Right forelimb (tissue), 1 donor: Measurements from ENCODE around the gene IL17REL.
A peak's percentile ranks its signal among the peaks of the same experiment; 100 is the strongest.

Experiments
- DNase-seq: peaks from one replicate; pipeline ENCODE4 v3.0.0-alpha.2; 2018

The IL17REL gene

DNA sequence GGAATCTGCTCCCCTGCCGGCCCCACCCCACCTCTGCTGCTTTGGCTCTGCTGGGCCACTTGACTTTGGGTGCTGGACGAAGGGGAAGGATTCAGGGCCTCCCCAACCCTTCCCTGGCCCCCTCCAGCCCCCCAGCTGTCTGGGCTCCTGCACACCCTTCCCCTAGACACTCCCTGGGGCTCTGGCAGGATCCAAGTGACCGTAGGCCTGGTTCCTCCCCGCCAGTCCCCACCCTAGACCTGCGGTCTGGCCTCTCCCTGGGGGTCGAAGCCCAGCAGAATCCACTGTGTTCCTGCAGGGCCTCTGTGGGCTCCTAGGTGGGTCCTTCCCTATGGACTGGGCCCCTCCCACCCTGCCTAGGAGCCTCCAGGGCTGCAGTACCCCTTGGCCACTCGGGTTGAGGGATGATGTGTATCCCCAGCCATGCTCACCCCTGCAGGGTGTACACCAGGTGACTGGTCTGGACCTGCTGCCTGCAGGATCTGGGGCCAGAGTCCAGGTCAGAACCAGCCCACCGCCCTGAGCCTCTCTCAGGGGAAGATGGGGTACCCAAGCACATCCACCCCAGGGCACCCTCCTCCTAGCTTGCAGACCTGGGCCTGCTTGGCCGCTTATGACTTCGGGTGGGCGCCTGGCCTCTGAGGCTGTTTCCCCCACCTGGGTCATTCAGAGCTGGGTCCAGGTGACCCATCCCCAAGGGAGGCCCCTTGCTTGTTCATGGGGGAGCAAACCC lies 46.4 kb downstream of the IL17REL start:
- DNase-seq, result peak; percentile 37

DNA sequence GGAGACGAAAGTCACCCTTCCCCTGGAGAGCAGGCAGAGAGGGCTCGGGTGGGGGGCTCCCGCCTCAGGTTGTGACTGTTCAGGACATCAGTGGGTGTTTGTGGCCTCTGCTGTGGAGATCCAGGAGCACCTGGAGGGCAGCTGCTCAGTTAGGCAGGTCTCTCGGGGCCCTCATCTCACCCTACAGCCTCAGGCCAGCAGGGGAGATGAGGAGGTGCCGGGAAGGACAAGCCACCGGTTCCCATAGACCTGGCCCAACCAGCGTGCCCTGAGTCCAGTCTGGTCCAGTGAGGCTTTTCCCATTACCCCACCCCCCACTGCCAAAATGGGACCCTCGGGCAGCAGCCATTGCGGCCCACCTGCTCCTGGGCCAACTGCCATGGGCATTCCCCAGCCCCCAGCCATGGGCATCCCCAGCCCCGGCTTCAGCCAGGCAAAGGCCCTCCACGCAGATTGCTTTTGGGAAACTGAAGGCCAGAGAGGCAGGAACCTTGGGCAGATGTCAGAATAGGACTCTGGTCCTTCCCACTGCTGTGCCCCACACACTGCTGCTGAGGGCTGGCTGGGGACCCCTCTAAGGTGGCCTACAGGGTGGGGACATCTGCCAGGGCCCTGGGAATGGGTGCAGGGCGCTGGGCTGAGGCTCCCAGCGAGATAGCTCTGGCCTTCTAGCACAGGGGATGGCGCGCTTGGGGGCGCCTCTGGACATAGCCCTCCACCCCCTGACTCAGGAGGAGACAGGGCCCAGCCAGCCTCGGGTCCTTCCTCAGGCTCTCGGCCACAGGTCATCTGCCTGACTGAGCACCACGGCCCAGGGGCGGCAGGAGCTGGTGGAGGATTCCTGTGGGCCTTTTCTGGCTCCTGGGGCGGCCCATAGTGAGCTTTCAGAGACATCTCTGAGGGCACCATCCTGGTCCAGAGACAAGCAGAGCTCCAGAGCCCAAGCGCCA lies 47.2 kb downstream of the IL17REL start:
- DNase-seq, result peak; percentile 40

DNA sequence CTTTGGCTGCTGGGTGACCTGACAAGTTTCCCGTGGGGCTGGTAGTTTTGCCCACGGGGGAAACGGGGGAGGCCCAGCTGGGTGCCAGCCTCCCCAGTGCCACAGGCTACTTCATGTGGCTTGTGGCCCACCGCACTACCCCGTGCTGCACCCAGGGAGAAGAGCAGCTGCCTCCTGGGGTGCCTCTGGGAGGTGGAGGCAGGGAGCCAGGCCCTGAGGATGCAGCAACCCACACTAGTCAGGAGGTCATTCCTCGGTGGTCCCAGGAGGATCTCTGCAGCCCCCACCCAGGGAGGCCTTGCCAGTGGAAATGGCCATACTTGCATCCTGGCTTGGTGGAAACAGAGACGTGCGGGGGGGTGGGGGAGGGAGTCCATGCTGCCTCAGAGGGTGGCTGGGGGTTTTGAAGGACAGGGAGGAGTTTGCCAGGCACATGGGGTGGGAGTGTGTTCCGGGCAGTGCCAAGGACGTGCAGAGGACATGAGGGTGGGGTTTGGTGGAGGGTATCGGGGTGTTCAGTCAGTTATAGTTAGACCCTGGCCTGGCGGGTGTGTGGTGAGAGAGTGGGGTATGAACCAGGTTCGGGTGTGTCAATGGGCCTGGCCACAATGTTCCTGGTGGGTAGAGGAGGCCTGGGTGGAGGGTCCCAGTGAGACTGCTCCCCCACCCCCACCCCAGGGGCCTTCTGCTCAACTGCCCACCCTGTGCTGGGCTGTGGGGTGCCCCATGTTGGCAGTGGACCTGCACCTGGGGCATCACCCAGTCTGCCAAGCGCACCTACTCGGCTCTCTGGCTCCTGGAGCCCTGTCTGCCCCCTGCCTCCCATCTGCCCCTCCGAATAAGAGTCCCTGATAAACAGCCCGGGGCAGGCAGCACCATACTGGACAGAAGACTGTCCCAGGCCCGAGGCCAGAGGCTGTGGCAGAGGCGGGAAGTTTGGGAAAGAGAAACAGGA lies 48.2 kb downstream of the IL17REL start:
- peak; percentile 32 for DNase-seq

DNA sequence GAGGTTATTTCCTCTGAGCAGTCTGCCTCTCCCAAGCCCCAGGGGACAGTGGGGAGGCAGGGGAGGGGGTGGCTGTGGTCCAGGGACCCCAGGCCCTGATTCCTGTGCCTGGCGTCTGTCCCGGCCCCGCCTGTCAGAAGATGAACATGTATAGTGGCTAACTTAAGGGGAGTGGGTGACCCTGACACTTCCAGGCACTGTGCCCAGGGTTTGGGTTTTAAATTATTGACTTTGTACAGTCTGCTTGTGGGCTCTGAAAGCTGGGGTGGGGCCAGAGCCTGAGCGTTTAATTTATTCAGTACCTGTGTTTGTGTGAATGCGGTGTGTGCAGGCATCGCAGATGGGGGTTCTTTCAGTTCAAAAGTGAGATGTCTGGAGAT lies 48.9 kb downstream of the IL17REL start:
- peak; percentile 43 for DNase-seq

DNA sequence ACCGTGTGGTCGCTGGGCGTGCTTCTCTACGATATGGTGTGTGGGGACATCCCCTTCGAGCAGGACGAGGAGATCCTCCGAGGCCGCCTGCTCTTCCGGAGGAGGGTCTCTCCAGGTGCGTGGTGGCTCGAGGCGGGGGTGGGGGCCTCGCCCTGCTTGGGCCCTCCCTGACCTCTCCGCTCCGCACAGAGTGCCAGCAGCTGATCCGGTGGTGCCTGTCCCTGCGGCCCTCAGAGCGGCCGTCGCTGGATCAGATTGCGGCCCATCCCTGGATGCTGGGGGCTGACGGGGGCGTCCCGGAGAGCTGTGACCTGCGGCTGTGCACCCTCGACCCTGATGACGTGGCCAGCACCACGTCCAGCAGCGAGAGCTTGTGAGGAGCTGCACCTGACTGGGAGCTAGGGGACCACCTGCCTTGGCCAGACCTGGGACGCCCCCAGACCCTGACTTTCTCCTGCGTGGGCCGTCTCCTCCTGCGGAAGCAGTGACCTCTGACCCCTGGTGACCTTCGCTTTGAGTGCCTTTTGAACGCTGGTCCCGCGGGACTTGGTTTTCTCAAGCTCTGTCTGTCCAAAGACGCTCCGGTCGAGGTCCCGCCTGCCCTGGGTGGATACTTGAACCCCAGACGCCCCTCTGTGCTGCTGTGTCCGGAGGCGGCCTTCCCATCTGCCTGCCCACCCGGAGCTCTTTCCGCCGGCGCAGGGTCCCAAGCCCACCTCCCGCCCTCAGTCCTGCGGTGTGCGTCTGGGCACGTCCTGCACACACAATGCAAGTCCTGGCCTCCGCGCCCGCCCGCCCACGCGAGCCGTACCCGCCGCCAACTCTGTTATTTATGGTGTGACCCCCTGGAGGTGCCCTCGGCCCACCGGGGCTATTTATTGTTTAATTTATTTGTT lies 49.6 kb downstream of the IL17REL start:
- DNase-seq, result peak; percentile 48

DNA sequence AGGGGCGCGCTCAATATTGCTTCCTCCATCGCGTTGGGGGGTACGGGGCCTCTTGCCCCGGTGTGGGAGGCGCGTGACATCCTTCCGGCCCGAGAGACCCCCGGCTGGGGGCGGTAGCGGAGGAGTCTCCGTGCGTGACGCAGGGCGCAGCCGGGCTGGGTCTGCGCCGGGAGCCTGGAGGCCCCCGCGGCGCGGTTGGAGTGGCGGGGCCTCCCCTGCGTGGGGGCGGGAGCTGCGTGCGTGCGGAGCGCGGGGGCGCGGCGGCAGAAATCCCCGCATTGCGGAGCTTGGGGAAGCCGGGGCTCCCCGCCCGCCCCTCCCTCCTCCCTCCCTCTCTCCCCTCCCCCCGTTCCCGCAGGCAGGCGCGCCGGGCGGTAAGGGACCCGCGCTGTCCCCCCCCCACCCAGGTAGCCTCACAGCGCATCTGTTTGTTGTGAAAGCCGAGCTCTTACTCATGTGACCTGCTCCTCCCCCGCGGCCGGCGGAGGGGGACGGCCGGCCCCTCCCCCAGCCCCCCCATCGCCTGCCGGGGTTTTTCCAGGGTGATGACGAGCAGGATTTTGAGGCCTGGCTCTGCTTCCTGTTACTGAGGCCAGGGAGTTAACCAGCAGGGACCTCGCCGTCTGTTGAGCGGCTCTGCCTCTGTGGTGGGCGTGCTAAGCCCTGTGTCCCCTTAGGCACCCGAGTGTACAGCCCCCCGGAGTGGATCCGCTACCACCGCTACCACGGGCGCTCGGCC lies 50.4 kb downstream of the IL17REL start:
- DNase-seq, result peak; percentile 82

DNA sequence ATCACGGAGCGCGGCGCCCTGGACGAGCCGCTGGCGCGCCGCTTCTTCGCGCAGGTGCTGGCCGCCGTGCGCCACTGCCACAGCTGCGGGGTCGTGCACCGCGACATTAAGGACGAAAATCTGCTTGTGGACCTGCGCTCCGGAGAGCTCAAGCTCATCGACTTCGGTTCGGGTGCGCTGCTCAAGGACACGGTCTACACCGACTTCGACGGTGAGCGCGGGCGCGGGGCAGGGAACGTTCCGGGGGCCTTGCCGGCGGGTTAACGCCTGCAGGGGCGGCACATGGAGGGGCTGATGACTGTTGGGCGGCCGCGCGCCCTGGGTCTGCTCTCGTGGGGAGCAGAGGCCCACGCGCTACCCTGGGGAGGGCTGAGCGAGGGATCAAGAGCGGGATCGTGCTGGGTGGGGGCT lies 51.0 kb downstream of the IL17REL start:
- DNase-seq, result peak; percentile 57

DNA sequence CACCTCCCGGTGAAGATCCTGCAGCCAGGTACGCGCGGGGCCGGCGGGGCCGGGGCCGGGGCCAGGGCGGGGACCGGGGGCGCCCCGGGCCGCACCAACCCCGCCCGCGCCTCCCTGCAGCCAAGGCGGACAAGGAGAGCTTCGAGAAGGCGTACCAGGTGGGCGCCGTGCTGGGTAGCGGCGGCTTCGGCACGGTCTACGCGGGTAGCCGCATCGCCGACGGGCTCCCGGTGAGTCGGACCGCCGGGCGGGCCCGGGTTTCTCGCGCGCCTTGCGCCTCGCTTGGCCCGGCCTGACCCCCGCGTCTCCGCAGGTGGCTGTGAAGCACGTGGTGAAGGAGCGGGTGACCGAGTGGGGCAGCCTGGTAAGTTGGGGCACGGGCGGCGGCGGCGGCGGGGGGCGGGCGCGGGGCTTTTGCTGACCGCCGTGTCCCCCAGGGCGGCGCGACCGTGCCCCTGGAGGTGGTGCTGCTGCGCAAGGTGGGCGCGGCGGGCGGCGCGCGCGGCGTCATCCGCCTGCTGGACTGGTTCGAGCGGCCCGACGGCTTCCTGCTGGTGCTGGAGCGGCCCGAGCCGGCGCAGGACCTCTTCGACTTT lies 51.5 kb downstream of the IL17REL start:
- DNase-seq, result peak; percentile 75

DNA sequence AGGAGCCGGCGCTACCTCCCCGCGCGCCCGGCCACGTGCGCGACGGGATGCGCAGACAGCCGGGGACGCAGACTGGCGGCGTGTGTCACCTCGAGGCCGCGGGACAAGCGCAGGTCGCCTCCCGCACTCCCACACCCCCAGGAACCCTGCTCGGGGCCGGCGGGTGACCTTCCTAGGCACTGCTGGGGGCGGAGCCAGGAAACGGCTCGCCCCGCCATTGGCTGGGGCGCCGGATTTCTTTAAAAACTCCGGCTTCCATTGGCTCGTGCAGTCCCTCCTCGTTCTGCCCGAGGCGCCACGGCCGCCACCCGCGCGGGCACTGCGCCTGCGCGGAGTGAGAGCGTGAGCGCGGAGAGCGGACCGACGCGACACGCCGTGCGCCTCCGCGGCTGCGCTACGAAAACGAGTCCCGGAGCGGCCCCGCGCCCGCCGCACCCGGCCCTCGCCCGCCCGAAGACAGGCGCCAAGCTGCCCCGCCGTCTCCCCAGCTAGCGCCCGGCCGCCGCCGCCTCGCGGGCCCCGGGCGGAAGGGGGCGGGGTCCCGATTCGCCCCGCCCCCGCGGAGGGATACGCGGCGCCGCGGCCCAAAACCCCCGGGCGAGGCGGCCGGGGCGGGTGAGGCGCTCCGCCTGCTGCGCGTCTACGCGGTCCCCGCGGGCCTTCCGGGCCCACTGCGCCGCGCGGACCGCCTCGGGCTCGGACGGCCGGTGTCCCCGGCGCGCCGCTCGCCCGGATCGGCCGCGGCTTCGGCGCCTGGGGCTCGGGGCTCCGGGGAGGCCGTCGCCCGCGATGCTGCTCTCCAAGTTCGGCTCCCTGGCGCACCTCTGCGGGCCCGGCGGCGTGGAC lies 52.2 kb downstream of the IL17REL start, which contains the start of gene PIM3:
Gene PIM3 (plus strand): TSS at position 614 of the 846 bp plus-strand sequence. CDS start 176 bp downstream, at position 790.
- peak; percentile 94 for DNase-seq

DNA sequence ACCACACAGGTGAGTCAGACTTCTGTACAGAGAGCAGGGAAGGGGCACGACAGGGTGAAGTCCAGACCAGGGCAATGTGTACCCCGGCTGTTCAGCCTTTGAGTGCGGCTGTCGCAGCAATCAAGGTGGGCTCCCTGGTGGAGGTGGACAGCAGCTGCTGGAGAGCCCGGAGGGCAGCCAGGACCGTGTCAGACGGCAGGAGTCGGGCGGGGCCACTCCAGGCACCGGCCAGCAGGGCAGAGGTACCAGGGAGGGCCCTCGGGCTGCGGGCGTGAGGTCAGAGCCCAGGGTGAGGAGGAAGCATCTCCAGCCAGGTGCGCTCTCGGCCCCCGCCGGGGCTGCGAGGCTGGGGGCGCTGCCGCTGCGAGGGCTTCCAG lies 52.8 kb downstream of the IL17REL start:
- no peak for DNase-seq

DNA sequence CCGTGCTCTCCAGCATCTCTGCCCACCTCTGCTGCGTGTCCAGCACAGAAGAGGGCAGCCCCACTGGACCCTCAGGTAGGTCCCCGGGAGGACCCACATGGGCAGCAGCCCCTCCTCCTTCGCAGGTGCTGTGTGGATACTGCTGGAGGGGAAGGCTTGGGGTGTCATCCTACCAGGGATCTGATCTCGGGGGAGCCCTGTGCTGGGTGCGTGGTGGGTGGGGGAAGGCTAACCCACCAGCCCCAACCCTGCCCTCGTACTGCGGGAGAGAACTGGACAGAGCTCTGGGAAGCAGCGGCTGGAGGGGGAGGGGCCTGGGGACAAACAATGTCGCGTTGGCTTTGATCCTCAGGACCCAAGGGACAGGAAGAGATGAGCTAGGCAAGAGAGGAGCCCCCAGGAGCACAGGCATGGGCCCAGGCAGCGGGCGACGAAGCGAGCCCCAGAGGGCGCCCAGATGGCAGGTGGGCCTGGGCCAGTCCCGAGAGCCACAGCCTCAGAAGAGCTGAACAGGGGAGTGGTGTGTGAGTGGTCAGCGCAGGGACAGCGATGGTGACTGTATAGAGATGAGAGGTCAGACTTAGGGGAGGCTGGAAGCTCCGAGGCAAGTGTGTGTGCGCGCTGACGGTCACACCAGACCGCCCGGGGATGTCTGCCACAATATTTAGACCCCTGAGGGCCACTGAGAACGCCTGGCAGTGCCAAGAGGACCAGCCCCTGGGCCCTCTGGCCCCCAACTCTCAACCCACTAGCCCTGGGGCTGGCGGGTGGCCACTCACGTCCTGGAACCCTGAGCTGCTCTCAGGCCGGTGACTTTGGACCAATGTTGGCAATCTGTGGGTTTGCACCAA lies 53.4 kb downstream of the IL17REL start:
- DNase-seq, result no peak

DNA sequence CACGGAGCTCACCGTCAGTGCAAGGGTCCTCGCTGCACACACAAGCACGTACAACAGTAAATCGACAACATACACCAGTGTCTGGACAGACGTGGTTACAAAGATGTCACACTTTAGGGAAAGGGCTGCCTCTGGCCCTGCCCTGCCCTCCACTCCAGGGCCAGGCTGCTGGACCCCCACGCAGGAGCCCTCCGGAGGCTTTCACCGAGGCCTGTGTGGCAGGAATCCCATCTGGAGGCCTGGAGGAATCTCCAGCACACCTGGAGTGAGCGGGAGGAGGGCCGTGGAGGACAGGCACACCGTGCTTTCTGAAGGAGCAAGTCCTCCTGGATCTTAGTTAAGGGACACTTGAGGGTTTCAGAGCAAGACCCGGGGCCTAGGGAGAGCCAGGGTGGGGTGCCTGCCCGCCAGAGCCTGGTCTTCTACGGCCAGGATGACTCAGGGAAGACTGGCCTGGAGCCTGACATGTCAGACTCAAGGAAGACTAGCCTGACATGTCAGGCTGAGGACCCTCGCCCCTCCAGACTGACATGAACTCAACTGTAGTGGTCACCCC lies 54.1 kb downstream of the IL17REL start:
- DNase-seq, result no peak

DNA sequence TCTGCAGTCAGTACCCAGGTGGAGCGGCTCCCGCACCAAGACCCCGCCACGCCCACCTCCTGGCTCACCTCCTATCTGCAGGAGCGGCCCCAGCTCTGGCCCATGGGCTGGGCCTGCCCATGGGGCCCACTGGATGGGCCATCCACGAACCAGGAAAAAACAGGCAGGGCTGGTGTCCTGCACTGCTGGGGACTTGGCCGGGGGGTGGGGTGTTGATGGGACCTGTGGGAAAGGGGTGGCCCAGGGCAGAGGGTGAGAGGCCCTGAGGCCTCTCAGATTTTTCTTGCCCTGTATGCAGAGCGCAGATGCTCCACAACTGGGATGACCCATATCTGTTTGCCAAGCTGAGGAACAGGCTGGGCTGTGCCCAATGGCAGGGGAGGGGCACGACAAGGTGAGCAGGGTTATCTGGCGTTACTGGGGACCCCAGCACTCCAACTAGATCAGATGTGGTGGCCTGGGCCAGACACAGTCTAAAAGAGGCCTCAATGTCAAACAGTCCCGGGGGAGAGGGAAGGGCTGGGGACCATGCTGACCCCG lies 54.7 kb downstream of the IL17REL start:
- DNase-seq, result no peak

DNA sequence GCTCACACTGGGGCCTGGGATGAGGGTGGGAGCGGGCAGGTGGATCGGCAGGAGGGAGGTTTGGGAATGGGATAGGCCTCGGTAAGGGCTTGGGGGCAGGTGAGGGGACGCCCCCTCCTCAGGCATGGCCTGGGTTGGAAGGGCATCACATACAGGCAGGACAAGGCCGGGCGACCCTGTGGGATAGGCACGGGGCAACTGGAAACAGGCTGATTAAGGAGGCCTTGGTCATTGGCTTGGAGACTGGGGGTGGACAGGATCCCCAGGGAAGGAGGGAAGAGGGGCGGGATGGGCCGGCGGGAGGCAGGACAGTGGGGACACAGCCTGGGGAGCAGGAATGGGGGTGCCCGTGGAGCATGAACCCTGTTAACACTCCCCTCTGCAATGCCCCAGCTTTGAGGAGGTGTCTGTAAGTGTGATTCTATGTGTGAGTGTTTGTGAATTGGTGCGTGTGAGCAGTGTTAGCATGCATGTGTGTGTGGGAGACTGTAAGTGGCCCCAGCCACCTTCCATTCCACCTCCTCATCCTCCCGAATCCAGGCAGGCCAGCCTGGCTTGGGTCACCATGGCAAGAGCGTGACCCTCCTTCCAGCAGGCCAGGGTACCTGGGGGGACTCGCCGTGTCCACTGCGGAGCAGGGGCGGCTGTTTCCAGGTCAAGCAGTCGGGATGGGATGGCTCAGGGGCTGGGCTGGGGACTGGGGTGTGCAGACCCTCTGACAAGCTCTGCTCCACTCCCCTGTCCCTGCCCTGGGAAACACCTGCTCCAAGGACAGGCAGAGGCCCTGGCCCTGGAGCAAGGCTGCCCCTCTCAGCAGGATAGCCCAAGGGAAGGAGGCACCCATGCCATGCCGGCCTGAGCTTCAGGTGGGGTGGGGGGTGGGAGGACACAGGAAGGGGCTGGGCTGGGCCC lies 55.4 kb downstream of the IL17REL start:
- no peak for DNase-seq

DNA sequence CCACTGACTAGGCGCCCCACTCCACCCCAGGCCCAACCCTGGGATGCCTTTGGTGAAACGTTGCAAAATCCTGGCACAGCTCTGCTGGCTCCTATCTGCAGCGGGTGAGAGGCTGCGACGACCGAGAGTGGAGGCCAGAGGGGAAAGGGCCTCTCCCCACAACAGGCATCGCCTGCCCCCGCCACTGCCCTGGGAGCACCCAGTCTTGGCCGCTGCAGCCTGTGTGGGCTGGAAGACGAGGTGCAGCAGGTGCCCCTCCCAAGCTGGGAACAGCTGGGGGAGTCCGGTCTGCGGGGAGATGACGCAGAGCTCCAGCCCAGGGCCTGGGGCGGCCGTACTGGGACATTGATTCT lies 56.2 kb downstream of the IL17REL start:
- DNase-seq, result no peak

DNA sequence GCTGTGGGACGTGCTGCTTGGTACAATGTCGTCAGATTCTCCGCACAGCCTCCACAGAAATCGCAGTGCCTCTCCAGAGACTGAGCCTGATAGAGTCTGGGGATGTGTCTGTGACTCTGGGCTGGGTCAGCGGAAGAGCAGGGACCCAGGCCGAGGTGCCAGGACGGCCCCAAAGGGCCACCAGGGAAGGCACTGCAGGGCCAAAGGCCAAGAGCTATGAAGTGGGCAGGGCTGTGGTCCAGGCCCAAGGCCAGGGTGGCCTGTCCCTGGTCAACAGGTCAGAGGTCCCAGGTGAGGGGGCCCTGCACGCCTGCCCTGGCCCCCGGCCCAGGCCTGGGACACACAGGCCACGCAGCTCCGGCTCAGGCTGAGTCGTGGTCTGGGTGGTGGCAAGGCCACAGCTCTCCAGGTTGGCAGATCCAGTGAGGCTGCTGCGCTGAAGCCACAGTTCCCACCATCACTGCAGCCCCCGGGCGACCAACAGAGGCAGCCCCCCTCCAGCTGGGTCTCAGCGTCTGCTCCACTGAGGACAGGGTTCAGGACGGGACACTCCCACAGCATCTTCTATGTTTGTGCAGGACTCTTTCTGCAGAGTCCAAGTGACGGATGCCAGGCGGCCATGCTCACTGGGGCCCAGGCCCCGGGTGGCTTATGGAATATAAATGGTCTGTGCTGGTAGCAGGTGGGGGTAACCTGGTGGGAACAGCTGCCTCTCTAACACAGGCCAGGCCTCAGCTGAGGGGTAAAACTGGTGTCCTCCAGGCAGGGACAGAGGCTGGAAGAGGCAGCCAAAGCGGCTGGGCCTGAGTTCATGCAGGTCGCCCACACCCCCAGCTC lies 56.8 kb downstream of the IL17REL start:
- DNase-seq, result no peak
